Measurements from ENCODE around the gene UBA7.

- TF ChIP-seq CTCF (IDR thresholded peaks at IDR 0.05; ENCODE audit: low read depth, low read length) (no peak), EZH2phosphoT487 (IDR thresholded peaks at IDR 0.05; ENCODE audit: low read depth) (no peak)
Measured at GRCh38 chr3:49786357-49787181, 27.2 kb downstream of the UBA7 start, which contains the start of gene IP6K1.
